Measurements from ENCODE around the gene PTPRN2. TPM values are rescaled to one million over a fixed set of nuclear protein-coding genes. Genes with fewer than 3 reads are reported as not detected.

Gene PTPRN2
- total RNA-seq, 1 experiment from 2014 or later = 1.7 TPM

DNA sequence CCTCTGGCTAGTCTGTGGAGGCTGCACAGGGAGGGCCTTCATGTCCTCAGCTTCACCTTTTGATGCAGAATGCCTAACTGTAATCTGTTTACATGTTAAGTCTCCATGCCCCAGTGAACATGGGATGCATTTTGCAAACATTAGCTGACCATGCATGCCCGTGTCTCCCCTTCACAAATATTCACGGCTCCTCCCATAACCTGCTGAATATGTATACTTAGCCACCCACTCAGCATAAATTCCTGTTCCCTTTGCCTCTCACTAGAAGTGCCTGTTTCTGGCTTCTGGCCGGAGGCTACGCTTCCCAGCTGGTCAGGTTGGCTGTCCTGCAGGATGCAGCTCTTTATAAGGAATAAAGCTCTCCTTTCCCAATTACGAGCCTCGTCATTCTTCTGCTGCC, 698.1 kb downstream of the PTPRN2 start:
- Histone ChIP-seq H3K4me2 (ENCODE audit: low read depth, low read length, poor library complexity, severe bottlenecking) (no peak overlapping the region), H3K79me2 (ENCODE audit: low read length) (no peaks in the 10 kb centered on the region), H3K9me3 (ENCODE audit: low read length) (0 out of 2 replicates have a peak, but pooled peaks cover under 1% of the 10 kb centered on the region), H3K4me3 (ENCODE audit: low read length) (no peak overlapping the region), H4K20me1 (ENCODE audit: insufficient read depth, low read depth, low read length) (no peaks in the 10 kb centered on the region; the same call in 1 of the 2 replicates), H3K4me1 (ENCODE audit: low read length) (no peaks in the 10 kb centered on the region), H3K27me3 (ENCODE audit: low read length) (no peaks in the 10 kb centered on the region), H3K27ac (ENCODE audit: low read length) (no peak overlapping the region), H3K36me3 (ENCODE audit: insufficient read depth, low read length) (no peaks in the 10 kb centered on the region), H2AFZ (ENCODE audit: low read length) (no peak overlapping the region), H3K9ac (ENCODE audit: low read length) (no peak overlapping the region), H3K9me2 (replicated peaks; ENCODE audit: insufficient read depth, low read length) (no peaks in the 10 kb centered on the region)
- DNase-seq = no peak

DNA sequence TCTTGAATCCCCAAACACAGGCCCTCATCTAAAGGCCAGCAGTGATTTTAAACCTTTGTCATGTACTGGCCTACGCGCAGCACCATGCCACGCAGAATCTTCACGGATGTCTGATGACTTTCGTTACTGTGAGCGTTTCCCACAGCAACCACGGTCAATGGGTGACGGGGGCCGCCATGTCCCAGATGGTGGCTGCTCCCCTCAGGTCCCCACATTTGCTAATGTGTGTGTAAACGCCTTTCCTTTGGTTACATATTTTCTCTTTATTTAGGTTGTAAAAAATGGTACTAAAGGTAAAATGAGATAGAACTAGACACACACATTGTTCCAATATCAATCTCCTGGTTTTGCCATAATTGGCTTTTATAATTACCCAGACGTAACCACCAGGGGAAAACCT, 699.0 kb downstream of the PTPRN2 start:
- no peak overlapping the region for H2AFZ ChIP-seq (ENCODE audit: low read length)
- no peak overlapping the region for H3K9ac ChIP-seq (ENCODE audit: low read length)
- H3K79me2 ChIP-seq (ENCODE audit: low read length) = no peaks in the 10 kb centered on the region
- no peaks in the 10 kb centered on the region for H3K9me2 ChIP-seq (replicated peaks; ENCODE audit: insufficient read depth, low read length)
- no peaks in the 10 kb centered on the region for H3K27me3 ChIP-seq (ENCODE audit: low read length)
- no peaks in the 10 kb centered on the region; the same call in 1 of the 2 replicates for H4K20me1 ChIP-seq (ENCODE audit: insufficient read depth, low read depth, low read length)
- H3K4me1 ChIP-seq (ENCODE audit: low read length) = no peaks in the 10 kb centered on the region
- H3K36me3 ChIP-seq (ENCODE audit: insufficient read depth, low read length) = no peaks in the 10 kb centered on the region
- H3K4me2 ChIP-seq (ENCODE audit: low read depth, low read length, poor library complexity, severe bottlenecking) = no peak overlapping the region
- peaks cover 8% of the 10 kb centered on the region for H3K9me3 ChIP-seq (ENCODE audit: low read length)
- H3K4me3 ChIP-seq (ENCODE audit: low read length) = no peak overlapping the region
- DNase-seq = no peak
- H3K27ac ChIP-seq (ENCODE audit: low read length) = no peak overlapping the region

DNA sequence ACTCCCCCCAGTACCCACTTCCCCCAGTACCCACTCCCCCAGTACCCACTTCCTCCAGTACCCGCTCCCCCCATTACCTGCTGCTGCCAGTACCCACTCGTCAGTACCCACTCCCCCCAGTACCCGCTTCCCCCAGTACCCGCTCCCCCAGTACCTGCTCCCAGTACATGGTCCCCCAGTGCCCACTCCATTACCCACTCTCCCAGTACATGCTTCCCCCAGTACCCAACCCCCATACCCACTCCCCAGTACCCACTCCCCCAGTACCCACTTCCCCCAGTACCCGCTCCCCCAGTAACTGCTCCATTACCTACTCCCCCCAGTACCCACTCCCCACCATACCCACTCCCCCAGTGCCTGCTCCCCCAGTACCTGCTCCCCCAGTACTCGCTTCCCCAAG, 700.2 kb downstream of the PTPRN2 start:
- no peak for DNase-seq
- H3K4me1 ChIP-seq (ENCODE audit: low read length) = no peaks in the 10 kb centered on the region
- no peak overlapping the region for H3K9ac ChIP-seq (ENCODE audit: low read length)
- no peaks in the 10 kb centered on the region for H4K20me1 ChIP-seq (ENCODE audit: insufficient read depth, low read depth, low read length)
- H3K4me2 ChIP-seq (ENCODE audit: low read depth, low read length, poor library complexity, severe bottlenecking) = no peak overlapping the region
- H3K27ac ChIP-seq (ENCODE audit: low read length) = no peak overlapping the region
- peaks cover 3% of the 10 kb centered on the region; the same call in 1 of the 2 replicates for H3K27me3 ChIP-seq (ENCODE audit: low read length)
- no peak overlapping the region for H3K4me3 ChIP-seq (ENCODE audit: low read length)
- peaks cover 20% of the 10 kb centered on the region for H3K9me3 ChIP-seq (ENCODE audit: low read length)
- no peaks in the 10 kb centered on the region for H3K79me2 ChIP-seq (ENCODE audit: low read length)
- H3K9me2 ChIP-seq (replicated peaks; ENCODE audit: insufficient read depth, low read length) = no peaks in the 10 kb centered on the region
- no peaks in the 10 kb centered on the region for H3K36me3 ChIP-seq (ENCODE audit: insufficient read depth, low read length)
- H2AFZ ChIP-seq (ENCODE audit: low read length) = no peak overlapping the region

DNA sequence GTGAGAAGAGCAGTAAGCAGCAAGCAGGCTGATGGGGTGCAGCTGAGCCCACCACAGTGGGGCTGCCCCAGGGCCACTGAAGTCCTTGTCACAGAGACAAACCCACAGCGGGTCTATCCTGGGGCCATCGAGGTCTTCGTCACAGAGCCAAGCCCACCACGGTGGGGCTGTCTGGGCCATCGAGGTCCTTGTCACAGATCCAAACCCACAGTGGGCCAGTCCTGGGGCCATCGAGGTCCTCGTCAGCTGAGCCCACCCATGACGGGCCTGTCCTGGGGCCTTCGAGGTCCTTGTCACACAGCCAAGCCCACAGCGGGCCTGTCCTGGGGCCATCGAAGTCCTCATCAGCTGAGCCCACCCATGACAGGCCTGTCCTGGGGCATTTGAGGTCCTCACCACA, 700.9 kb downstream of the PTPRN2 start:
- no peak overlapping the region for H3K27ac ChIP-seq (ENCODE audit: low read length)
- H3K79me2 ChIP-seq (ENCODE audit: low read length) = no peaks in the 10 kb centered on the region
- no peaks in the 10 kb centered on the region for H3K36me3 ChIP-seq (ENCODE audit: insufficient read depth, low read length)
- no peak overlapping the region for H3K4me3 ChIP-seq (ENCODE audit: low read length)
- H3K27me3 ChIP-seq (ENCODE audit: low read length) = peaks cover 3% of the 10 kb centered on the region; the same call in 1 of the 2 replicates
- H3K9me3 ChIP-seq (ENCODE audit: low read length) = peaks cover 22% of the 10 kb centered on the region
- no peak overlapping the region for H2AFZ ChIP-seq (ENCODE audit: low read length)
- no peaks in the 10 kb centered on the region for H3K9me2 ChIP-seq (replicated peaks; ENCODE audit: insufficient read depth, low read length)
- no peaks in the 10 kb centered on the region for H4K20me1 ChIP-seq (ENCODE audit: insufficient read depth, low read depth, low read length)
- no peak overlapping the region for H3K4me2 ChIP-seq (ENCODE audit: low read depth, low read length, poor library complexity, severe bottlenecking)
- H3K4me1 ChIP-seq (ENCODE audit: low read length) = no peaks in the 10 kb centered on the region
- DNase-seq = no peak
- no peak overlapping the region for H3K9ac ChIP-seq (ENCODE audit: low read length)

DNA sequence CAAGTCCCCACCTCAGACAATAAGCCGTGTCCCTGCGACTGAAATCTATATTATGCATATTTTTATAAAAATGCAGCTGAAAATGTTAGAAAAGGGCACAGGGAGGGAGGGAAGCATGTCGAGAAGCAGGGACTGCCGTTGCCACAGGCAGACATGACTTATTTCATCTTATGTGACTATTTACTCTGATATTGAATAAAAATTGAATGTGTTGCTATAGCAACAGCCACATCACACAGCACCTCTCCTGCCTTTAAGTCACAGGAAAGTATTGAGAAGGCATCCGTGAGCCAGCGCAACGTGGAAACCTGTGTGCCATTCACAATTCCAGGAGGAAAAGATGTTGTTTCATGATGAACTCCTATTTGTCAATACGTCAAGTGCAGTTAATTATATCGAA, 701.4 kb downstream of the PTPRN2 start:
- Histone ChIP-seq H3K4me1 (ENCODE audit: low read length) (no peaks in the 10 kb centered on the region), H3K27me3 (ENCODE audit: low read length) (peaks cover 3% of the 10 kb centered on the region; the same call in 1 of the 2 replicates), H3K27ac (ENCODE audit: low read length) (no peak overlapping the region), H3K79me2 (ENCODE audit: low read length) (no peaks in the 10 kb centered on the region), H2AFZ (ENCODE audit: low read length) (no peak overlapping the region), H3K4me2 (ENCODE audit: low read depth, low read length, poor library complexity, severe bottlenecking) (no peak overlapping the region), H4K20me1 (ENCODE audit: insufficient read depth, low read depth, low read length) (no peaks in the 10 kb centered on the region), H3K9me3 (ENCODE audit: low read length) (peaks cover 22% of the 10 kb centered on the region), H3K9ac (ENCODE audit: low read length) (no peak overlapping the region), H3K4me3 (ENCODE audit: low read length) (no peak overlapping the region), H3K36me3 (ENCODE audit: insufficient read depth, low read length) (no peaks in the 10 kb centered on the region), H3K9me2 (replicated peaks; ENCODE audit: insufficient read depth, low read length) (no peaks in the 10 kb centered on the region)
- DNase-seq = no peak

DNA sequence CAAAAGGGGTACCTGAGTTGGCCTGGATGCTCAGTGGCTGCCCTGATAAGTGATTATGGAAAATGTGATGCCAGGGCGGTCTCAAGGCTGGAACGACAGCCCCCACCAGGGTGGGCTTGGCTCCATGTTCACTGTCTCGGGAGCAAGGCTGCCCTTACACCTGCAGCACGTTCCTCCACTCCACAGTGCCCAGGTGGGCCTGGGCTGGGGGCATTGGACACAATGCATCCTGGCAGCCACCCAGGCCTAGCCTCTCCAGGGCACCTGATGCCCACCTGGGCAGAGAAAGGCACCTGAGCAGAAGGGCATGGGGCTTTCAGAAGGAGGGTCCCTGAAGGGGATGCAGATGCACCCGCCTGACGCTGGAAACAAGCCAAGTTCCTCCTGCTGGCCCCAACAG, 702.5 kb downstream of the PTPRN2 start:
- peaks cover 22% of the 10 kb centered on the region for H3K9me3 ChIP-seq (ENCODE audit: low read length)
- no peaks in the 10 kb centered on the region for H3K79me2 ChIP-seq (ENCODE audit: low read length)
- H3K36me3 ChIP-seq (ENCODE audit: insufficient read depth, low read length) = no peaks in the 10 kb centered on the region
- no peaks in the 10 kb centered on the region for H4K20me1 ChIP-seq (ENCODE audit: insufficient read depth, low read depth, low read length)
- peaks cover 7% of the 10 kb centered on the region; the same call in 1 of the 2 replicates for H3K27me3 ChIP-seq (ENCODE audit: low read length)
- no peak overlapping the region for H2AFZ ChIP-seq (ENCODE audit: low read length)
- no peak for DNase-seq
- no peak overlapping the region for H3K9ac ChIP-seq (ENCODE audit: low read length)
- H3K9me2 ChIP-seq (replicated peaks; ENCODE audit: insufficient read depth, low read length) = no peaks in the 10 kb centered on the region
- no peak overlapping the region for H3K4me2 ChIP-seq (ENCODE audit: low read depth, low read length, poor library complexity, severe bottlenecking)
- no peaks in the 10 kb centered on the region for H3K4me1 ChIP-seq (ENCODE audit: low read length)
- no peak overlapping the region for H3K4me3 ChIP-seq (ENCODE audit: low read length)
- H3K27ac ChIP-seq (ENCODE audit: low read length) = no peak overlapping the region

DNA sequence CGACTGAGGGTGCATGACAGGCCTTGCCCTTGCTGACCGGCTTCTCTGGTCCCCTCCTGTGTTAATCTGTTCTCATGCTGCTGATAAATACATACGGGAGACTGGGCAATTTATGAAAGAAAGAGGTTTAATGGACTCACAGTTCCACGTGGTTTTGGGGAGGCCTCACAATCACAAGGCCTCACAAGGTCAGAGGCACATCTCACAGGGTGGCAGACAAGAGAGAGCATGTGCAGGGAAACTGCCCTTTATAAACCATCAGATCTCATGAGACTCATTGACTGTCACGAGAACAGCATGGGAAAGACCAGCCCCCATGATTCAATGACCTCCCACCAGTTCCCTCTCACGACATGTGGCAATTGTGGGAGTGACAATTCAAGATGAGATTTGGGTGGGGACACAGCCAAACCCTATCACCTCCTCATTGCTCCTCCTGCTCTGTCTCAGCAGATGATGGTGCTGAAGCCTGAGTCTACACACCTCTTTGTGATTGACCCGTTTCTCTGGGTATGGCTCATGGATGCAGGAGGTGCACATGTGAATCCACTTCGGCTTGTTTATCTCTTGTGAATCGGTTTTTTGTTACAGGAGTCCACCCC, 703.1 kb downstream of the PTPRN2 start:
- no peak for DNase-seq
- no peak overlapping the region for H3K4me3 ChIP-seq (ENCODE audit: low read length)
- no peaks in the 10 kb centered on the region for H4K20me1 ChIP-seq (ENCODE audit: insufficient read depth, low read depth, low read length)

DNA sequence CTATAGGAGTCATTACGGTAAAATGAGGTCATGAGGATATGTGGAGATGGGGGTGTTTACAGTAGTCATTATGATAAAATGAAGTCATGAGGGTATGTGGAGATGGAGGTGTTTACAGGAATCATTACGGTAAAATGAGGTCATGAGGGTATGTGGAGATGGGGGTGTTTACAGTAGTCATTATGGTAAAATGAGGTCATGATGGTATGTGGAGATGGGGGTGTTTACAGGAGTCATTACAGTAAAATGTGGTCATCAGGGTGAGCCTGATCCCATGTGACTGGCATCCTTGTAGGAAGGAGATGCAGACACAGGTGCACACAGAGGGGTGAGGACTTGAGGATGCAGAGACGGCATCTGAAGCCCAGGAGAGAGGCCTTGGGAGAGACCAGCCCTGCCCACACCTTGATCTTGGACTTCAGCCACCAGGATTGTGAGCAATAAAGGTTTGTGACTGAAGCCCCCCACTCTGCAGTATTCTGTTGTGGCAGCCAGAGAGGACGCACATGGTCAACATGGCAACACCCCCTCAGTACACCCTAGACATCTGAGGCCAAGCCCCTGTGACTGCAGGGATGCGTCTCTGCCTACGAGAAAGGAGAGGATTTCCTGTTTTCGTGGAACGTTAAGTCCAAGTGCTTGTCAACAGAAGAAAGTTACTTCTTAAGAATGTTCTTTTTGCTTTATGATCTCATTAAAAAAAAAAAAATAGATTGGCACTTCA, 706.4 kb downstream of the PTPRN2 start:
- H3K4me1 ChIP-seq (ENCODE audit: low read length) = no peaks in the 10 kb centered on the region
- 0 out of 2 replicates have a peak, but pooled peaks cover 2% of the 10 kb centered on the region for H4K20me1 ChIP-seq (ENCODE audit: insufficient read depth, low read depth, low read length)
- DNase-seq = no peak
- H3K79me2 ChIP-seq (ENCODE audit: low read length) = no peaks in the 10 kb centered on the region
- no peak overlapping the region for H3K4me2 ChIP-seq (ENCODE audit: low read depth, low read length, poor library complexity, severe bottlenecking)
- no peak overlapping the region for H3K27ac ChIP-seq (ENCODE audit: low read length)
- peaks cover 7% of the 10 kb centered on the region; the same call in 1 of the 2 replicates for H3K27me3 ChIP-seq (ENCODE audit: low read length)
- no peaks in the 10 kb centered on the region for H3K36me3 ChIP-seq (ENCODE audit: insufficient read depth, low read length)
- no peaks in the 10 kb centered on the region for H3K9me2 ChIP-seq (replicated peaks; ENCODE audit: insufficient read depth, low read length)
- no peak overlapping the region for H2AFZ ChIP-seq (ENCODE audit: low read length)
- no peak overlapping the region for H3K9ac ChIP-seq (ENCODE audit: low read length)
- H3K9me3 ChIP-seq (ENCODE audit: low read length) = peaks cover 22% of the 10 kb centered on the region
- no peak overlapping the region for H3K4me3 ChIP-seq (ENCODE audit: low read length)

More for the DNA sequence above, 703.1 kb downstream of the PTPRN2 start:
- peaks cover 7% of the 10 kb centered on the region; the same call in 1 of the 2 replicates for H3K27me3 ChIP-seq (ENCODE audit: low read length)
- H3K9me2 ChIP-seq (replicated peaks; ENCODE audit: insufficient read depth, low read length) = no peaks in the 10 kb centered on the region
- H3K4me1 ChIP-seq (ENCODE audit: low read length) = no peaks in the 10 kb centered on the region
- H3K4me2 ChIP-seq (ENCODE audit: low read depth, low read length, poor library complexity, severe bottlenecking) = no peak overlapping the region
- no peak overlapping the region for H3K27ac ChIP-seq (ENCODE audit: low read length)
- no peaks in the 10 kb centered on the region for H3K36me3 ChIP-seq (ENCODE audit: insufficient read depth, low read length)
- H3K79me2 ChIP-seq (ENCODE audit: low read length) = no peaks in the 10 kb centered on the region
- H3K9me3 ChIP-seq (ENCODE audit: low read length) = peaks cover 22% of the 10 kb centered on the region
- no peak overlapping the region for H2AFZ ChIP-seq (ENCODE audit: low read length)
- no peak overlapping the region for H3K9ac ChIP-seq (ENCODE audit: low read length)
